Stimulated activated CD4-positive, alpha-beta T cell treated with anti-CD3 and anti-CD28 coated beads, Interleukin-2, amount 100 ng/mL, for 4 hours (primary cell): ENCODE results near the gene CCNK.
A peak's percentile ranks its signal among the peaks of the same experiment; 100 is the strongest.

Experiments used
- DNase-seq: peaks from one replicate; pipeline ENCODE4 v3.0.0-alpha.2; 2020; ENCODE audit warnings: low read depth

The CCNK gene

GRCh38 chr14:99507860-99508640 lies 26.8 kb downstream of the CCNK start:
- no peak for DNase-seq

- no peak for DNase-seq
Observed at GRCh38 chr14:99508896-99509629, 27.9 kb downstream of the CCNK start.

- no peak for DNase-seq
Observed at GRCh38 chr14:99509871-99510555, 28.8 kb downstream of the CCNK start.

- DNase-seq, result no peak
Observed at GRCh38 chr14:99510556-99511139, 29.4 kb downstream of the CCNK start.

- no peak for DNase-seq
Observed at GRCh38 chr14:99511421-99512109, 30.4 kb downstream of the CCNK start.

GRCh38 chr14:99512110-99512449 lies 30.9 kb downstream of the CCNK start:
- no peak for DNase-seq

GRCh38 chr14:99512571-99513182 lies 31.5 kb downstream of the CCNK start:
- DNase-seq, result no peak

- DNase-seq, result no peak
Observed at GRCh38 chr14:99513183-99513694, 32.0 kb downstream of the CCNK start.

GRCh38 chr14:99513946-99514551 lies 32.8 kb downstream of the CCNK start:
- no peak for DNase-seq

GRCh38 chr14:99514552-99515300 lies 33.5 kb downstream of the CCNK start:
- DNase-seq, result no peak

- DNase-seq, result no peak
Observed at GRCh38 chr14:99515301-99516155, 34.3 kb downstream of the CCNK start.

- DNase-seq, result no peak
Observed at GRCh38 chr14:99516156-99516870, 35.1 kb downstream of the CCNK start.

- DNase-seq, result no peak
Observed at GRCh38 chr14:99516871-99517642, 35.8 kb downstream of the CCNK start.

GRCh38 chr14:99517643-99518381 lies 36.6 kb downstream of the CCNK start:
- DNase-seq, result no peak

- DNase-seq, result peak; percentile 75
Observed at GRCh38 chr14:99518441-99519346, 37.5 kb downstream of the CCNK start.

GRCh38 chr14:99519347-99519881 lies 38.2 kb downstream of the CCNK start:
- DNase-seq, result no peak
